GM13977 (cell line): ENCODE data around the gene EDEM3.

Source experiments
- DNase-seq: peaks from one replicate; pipeline ENCODE4 v3.0.0; 2012; ENCODE audit warnings: low spot score
- CTCF ChIP-seq: IDR thresholded peaks from 2 replicates; pipeline ENCODE4 v1.5.1; 2012; ENCODE audit warnings: mild to moderate bottlenecking, control low read depth; ENCODE audit not compliant: insufficient read depth; ENCODE audit errors: extremely low read depth, missing control alignments
- in situ Hi-C: fragments of 300-500 bp; cut with MboI; formaldehyde crosslinking; loops from one replicate; pipeline ENCODE4 v1.12.0; 2022; ENCODE audit warnings: low sequenced_read_pairs, low pct_unique_long_range_greater_than_20kb, mixed read lengths, inconsistent platforms; ENCODE audit not compliant: unreplicated experiment

Gene EDEM3

GRCh38 chr1:184648160-184648855 lies 106.3 kb downstream of the EDEM3 start:
- no peak for TF ChIP-seq CTCF
- in situ Hi-C loops, result no loop called here
- no peak for DNase-seq

- in situ Hi-C loops, result no loop called here
- no peak for TF ChIP-seq CTCF
- DNase-seq, result no peak
These were observed 107.2 kb downstream of the EDEM3 start for GRCh38 chr1:184647471-184647870.

GRCh38 chr1:184646824-184647223 lies 107.8 kb downstream of the EDEM3 start:
- DNase-seq, result no peak
- TF ChIP-seq CTCF, result no peak
- in situ Hi-C loops, result no loop called here

GRCh38 chr1:184646178-184646701 lies 108.4 kb downstream of the EDEM3 start:
- no peak for DNase-seq
- in situ Hi-C loops, result no loop called here
- TF ChIP-seq CTCF, result no peak

- in situ Hi-C loops, result no loop called here
- DNase-seq, result no peak
- no peak for TF ChIP-seq CTCF
These were observed 109.9 kb downstream of the EDEM3 start for GRCh38 chr1:184644771-184645170.

GRCh38 chr1:184643661-184644060 lies 111.0 kb downstream of the EDEM3 start:
- no peak for TF ChIP-seq CTCF
- DNase-seq, result no peak
- in situ Hi-C loops, result no loop called here
